IPS-18c (cell line): Measurements from ENCODE around the gene KDF1.

Experiments
- H3K4me3 ChIP-seq: 2 replicates; pipeline ENCODE4 v1.7.0; 2013; ENCODE audit warnings: low read depth, mild to moderate bottlenecking, low read length, moderate library complexity; ENCODE audit not compliant: insufficient read depth
- H3K9me3 ChIP-seq: one replicate; pipeline ENCODE4 v1.6.1; 2013; ENCODE audit warnings: mild to moderate bottlenecking, low read length, moderate library complexity; ENCODE audit not compliant: control insufficient read depth, insufficient read depth

Gene KDF1

DNA sequence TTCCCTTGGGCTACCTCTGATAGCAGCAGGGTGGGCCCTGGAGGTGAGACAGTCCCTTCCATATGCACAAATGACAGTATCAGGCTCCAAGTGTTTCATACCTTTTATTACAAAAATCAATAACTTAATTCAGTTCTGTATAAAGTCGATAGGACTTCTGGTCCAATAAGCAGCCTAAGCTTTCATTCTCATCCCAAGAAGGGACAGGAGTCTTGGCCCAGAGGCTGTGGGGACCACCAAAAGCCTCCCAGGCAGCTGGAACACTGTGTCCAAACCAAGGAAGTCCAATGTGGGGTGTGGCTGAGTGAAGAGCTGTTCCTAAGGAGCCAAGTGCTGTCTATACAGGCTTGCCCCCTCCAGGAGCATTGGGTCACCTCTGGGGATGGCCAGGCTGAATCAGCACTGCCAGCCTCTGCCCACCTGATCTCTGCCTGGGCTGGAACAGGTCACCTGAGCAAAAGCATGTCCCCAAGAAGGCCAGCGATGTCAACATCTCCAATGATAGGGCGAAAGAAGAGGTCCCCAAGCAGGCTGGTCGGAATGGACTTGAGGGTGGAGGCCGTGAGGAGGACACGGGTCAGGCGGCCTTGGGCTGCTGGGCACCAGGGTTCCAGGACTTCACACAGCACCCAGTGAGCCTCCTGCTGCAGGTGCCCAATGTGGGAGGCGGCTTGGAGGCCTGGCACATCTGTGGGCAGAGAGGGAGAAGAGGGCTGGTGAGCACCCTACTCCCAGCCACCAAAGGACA, 48.7 kb downstream of the KDF1 start:
- H3K4me3 ChIP-seq = no peak overlapping the region

DNA sequence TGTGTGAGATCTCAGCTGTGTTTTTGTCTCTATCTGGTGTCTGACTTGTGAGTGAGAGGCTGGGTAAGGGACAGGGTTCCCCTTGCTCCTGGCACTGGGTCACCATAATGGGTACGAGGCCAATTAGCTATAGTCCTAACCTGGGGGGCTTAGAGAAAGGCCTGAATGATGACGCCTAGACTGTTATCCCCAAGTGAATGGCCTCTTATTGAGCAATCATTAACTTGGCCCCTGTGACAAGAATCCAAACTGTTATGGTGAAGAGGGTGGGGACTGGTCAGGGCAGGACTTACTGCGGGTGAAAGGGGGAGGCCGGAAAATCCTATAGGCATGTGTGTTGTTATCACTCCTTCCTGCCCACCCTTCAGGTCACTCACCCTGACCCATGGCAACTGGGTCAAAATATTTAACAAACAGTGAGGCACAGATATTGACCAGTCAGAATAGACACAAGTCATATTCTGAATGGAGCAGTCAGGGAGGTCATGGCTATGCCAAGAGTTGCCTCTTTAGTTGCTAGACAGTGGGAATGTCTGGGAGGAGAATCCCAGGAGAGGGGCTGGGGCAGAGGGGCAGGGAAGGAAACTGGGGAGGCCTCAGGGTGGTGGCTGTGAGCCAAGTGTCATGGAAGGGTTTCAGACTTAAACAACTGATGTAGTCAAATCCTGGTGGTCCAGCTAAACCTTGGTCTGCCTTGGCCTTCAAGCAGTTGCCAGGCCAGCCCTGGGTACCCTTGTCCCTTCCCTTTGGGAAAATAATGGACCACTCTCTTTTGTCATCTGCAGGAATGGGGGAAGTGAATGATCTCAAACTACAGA, 49.7 kb downstream of the KDF1 start:
- Histone ChIP-seq H3K4me3 (no peak overlapping the region), H3K9me3 (no peaks in the 10 kb centered on the region)

More for the DNA sequence above, 48.7 kb downstream of the KDF1 start:
- no peaks in the 10 kb centered on the region for H3K9me3 ChIP-seq

DNA sequence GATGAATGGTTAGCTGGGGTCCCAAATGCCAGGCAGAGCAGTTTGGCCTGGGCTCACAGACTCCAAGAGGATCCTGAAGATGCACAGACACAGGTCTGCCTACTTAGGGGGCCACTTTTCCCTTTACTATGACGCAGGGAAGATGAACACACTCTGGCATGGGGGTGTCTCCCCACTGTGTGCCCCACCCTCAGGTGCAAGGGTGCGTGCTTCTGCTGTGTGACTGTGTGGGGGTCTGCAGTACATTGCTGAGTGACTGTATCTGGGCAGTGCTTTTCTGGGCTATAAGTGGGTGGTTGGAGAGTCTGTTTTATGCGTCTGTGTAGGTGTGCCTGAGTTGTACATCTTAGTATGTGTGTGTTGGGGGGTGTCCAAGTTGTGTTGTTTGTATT, 50.3 kb downstream of the KDF1 start:
- Histone ChIP-seq H3K9me3 (no peaks in the 10 kb centered on the region), H3K4me3 (no peak overlapping the region)

DNA sequence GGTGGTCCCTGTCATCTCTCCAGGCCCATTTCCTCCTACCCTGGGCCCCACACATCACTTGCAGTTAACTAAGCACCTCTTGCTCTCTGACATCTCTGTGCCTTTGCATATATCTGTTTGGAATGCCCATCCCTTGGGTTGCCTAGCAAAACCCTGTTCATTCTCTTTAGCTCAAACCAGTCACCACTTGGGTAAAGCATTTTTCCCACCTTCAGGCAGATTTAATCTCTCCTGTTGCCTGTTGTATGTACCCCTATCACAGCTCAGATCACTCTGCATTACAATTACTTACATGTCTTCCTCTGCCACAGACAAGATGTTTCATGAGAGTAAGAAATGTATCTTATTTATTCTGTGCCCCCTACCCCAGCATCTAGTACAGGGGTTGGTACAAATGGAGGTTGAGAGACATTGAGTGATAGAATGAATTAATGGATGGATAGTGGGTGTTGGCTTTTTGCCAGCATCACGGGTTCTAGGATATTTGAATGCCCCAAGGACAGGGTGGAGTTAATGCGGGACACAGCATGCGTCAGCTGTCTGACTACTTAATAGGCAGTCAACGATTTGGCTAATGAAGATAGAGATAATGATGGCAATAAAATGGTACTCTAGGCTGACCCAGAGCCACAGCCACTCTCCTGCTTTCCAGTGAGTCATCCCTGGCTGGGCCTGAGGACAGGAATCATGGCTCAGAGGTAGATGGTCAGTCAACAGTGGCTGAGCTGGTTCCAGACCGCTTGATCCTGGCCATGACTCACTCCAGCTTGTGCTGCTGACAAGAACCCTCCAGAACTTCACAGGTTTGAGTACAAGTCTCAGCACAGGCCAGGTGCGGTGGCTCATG, 53.0 kb downstream of the KDF1 start:
- H3K4me3 ChIP-seq = no peak overlapping the region
- H3K9me3 ChIP-seq = no peaks in the 10 kb centered on the region

DNA sequence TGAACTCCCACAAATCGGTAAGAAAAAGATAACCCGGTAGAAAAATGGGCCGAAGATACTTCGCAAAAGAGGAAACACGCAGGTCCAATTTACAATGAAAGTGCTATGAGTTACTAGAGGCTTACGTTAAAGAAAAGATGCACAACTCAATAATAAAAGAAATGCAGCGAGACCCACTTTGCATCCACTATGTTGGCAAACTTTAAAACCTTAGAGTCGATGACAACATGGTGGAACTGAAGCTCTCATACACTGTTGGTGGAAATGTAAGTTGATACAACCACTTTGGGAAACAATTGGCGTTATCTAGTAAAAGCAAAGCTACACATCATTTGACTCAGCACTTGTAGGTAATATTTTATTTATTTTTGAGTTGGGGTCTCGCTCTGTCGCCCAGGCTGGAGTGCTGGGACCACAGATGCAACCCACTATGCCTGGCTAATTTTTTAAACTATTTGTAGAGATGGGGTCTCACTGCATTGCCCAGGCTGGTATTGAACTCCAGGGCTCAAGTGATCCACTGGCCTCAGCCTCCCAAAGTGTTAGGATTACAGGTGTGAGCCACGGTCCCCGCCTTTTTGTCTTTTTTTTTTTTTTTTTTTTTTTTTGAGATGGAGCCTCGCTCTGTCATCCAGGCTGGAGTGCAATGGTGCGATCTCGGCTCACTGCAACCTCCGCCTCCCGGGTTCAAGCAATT, 59.3 kb downstream of the KDF1 start:
- Histone ChIP-seq H3K4me3 (peak overlapping the region; percentile 83; the same call in 1 of the 2 replicates), H3K9me3 (no peaks in the 10 kb centered on the region)

DNA sequence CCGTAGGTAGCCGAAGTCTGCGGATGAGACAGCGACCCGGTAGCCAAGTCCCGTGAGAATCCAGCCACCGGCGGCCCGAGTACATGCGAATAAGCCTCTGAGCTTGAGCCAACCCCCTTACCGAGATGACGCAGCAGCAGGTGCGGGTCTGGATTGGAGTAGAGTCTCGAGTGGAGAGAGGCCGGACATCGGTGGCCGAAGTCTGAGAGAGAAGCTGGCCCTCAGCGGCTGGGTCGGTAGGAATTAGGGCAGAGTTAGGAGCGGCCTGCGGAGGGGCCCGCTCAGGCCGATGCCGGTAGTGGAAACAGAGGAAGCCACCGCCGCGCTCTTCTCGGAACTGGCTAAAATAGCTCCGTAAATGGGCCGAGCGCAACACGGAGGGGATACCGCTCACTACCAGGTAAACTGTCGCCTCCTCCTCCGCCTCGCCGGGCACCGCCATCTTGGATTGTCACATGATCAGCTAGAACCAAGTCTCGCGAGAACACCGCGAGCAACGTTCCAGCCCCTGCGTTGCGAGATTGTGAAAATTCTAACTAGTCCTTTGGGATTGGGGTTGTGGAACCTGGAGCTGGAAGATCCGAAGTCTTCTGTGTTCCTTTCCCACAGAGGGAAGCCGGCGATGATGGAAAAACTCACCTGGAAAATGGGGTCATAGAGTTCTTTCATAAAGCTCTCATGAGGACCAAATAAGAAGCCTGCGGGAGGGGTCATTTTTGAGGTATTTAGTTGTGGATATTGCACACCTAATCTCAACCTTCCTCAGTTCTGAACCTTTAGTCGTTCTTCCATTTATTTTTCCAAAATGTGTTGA, 60.1 kb downstream of the KDF1 start, which contains the start of gene GPATCH3:
TSS of gene GPATCH3 (minus strand) at position 467 of the 814 bp plus-strand sequence. CDS start at position 442, 25 bp downstream.
- Histone ChIP-seq H3K4me3 (peak within 1 kb of the TSS; percentile 83), H3K9me3 (no peaks in the 10 kb centered on the region)
